Renal cortical epithelial cell (primary cell): Measurements from ENCODE around the gene LHX3. TPM values are rescaled to one million over a fixed set of nuclear protein-coding genes. Genes with fewer than 3 reads are reported as not detected.

Experiments
- DNase-seq: peaks from one replicate; pipeline ENCODE4 v3.0.0-alpha.2; 2011; ENCODE audit warnings: low read depth
- total RNA-seq: library from RNA; depleted of rRNA; stranded (reverse); fragments of >200 nt; gene quantifications from 2 replicates; pipeline ENCODE4 v1.2.3, GENCODE V29; 2014

Gene LHX3
- total RNA-seq, result not detected in 2 replicates

- no peak for DNase-seq
Measured at GRCh38 chr9:136204838-136205706, at the start of gene LHX3. Gene LHX3 (minus strand): TSS chr9:136205128. CDS start chr9:136205012, 116 bp downstream.

GRCh38 chr9:136253246-136254130 is 48.6 kb upstream of the LHX3 start:
- no peak for DNase-seq

GRCh38 chr9:136252846-136253245 is 47.9 kb upstream of the LHX3 start:
- no peak for DNase-seq

DNA sequence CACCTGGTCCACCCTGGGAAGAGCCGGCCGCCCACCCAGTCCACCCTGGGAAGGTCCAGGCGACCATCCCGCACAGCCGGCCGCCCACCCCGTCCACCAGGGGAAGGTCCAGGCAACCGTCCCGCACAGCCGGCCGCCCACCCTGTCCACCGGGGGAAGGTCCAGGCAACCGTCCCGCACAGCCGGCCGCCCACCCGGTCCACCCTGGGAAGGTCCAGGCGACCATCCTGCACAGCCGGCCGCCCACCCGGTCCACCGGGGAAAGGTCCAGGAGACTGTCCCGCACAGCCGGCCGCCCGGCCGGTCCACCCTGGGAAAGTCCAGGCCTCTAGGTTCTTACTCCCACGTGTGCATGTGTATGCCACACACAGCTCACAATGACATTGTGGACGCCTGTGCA is 47.4 kb upstream of the LHX3 start:
- DNase-seq, result no peak

GRCh38 chr9:136251264-136252115 is 46.6 kb upstream of the LHX3 start:
- no peak for DNase-seq

- no peak for DNase-seq
Measured at GRCh38 chr9:136250676-136251075, 45.7 kb upstream of the LHX3 start.

GRCh38 chr9:136249877-136250559 is 45.1 kb upstream of the LHX3 start:
- no peak for DNase-seq

- no peak for DNase-seq
Measured at GRCh38 chr9:136248951-136249876, 44.3 kb upstream of the LHX3 start.

DNA sequence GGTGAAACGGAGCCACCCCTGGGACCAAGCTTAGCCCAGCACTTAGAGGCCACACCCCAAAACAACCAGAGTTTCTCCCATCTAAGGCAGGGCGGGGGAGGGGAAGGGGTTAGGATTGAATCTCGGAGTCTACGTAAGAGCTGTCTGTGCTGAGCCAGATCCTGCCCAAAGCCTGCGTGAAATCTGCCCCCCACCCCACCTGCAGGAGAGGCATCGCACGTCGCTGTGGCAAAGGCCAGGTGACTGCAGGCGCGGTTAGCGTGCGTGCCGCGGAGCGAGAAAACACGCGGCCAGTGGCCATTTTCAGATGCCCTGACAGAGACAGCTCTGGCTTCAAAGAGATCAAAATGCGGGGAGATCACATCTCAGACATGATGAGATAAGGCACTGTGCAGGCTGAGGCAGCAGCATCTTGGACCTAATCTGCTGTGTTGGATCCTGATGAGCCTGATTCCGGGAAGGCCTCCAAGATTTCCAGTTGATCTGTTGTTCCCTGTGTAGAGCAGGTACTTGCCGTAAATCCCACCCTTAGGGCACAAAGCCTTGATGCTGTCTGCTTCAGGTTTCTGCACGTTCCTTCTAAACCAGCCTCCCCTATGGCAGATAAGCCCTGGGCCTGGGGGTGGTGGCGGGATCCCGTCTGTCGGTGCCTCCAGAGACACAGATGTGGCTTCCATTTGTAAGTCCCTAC is 43.2 kb upstream of the LHX3 start:
- DNase-seq, result no peak

DNA sequence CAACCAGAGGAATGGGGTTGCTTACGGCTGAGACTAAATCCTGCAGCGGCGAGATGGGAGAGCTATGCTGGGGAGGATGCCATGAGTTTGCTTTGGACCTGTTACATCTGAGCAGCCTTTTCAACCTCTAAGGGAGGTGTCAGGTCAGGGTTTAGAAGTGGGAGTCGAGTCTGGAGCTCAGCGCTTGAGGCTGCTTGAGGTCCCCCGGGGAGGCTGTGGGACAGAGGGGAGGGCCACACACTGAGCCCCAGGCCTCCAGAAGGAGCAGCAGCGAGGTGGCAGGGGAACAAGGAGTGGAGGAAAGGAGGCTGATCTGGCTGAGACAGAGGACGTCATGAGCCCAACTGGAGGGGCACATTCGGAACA is 42.6 kb upstream of the LHX3 start:
- DNase-seq, result no peak

DNA sequence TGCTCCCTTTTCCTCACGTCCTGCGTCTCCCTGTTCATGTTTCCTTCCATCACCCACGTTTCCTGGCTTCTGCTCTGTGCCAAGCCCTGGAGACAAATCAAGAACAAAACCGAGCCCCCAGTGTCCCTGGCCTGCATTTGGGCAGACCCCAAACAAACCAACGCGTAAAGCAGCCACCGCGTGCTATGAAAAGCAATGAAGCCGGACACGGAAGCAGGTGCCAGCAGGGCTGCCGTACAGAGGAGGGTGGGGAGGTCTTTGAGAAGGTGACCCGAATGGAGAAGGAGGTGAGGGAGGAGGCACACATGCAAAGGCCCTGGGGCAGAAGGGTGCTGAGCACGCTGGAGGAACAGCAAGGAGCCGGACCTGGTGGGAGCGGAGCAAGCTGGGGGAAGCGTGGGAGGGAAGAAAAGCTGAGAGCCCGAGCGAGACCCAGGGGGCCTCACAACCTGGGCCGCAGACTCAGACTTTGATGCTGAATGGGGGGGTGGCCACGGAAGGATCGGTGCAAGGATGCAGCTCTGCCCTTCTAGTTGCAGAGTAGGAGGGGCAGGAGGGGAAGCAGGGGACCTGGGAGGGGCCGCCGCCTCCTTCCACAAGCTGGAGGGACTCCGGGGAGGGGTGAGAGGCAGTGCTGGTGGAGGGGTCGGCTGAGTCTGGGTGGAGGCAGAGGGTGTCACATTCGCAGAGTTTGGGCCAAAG is 42.1 kb upstream of the LHX3 start:
- DNase-seq, result no peak

DNA sequence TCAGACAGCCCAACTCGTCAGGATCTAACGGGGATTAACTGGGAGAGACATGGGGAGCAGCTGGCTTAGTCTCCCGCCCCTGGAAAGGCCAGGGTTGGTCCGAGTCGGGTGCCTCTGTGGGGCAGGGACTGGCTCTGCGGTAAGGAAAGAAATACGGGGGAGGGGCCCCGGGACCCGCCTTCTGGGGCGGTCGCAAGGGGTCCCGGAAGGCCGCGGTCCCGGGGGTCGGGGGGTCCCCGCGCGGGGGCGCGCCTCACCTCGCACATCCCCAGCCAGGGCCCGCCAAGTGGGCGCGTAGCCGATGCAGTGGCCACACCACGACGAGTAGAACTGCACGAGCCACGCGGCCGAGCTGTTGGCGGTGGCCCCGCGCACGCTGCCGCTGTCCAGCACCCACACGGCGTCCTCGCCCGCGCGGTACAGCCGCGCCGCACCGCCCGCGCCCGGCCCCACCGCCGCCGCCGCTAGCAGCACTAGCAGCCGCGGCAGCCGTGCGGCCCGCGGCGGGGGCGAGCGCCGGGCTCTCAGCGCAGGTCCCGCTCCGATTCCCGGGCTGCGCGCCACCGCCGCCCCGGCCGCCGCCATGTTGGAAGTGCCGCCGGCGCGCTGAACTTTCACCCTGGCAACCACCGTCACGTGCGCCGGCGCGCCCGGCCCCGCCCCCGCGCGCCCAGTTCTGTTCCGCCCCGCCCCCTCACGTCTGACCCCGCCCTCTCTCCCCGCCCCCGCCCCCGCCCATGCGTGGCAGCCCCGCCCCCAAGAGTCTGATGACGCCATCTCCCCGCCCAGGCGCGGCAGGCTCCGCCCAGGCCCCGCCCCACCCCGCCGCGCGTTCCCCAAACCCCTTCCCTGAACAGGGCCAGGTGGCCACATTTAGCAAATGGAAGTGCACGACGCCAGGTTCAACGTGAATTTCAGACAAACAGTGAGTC is 40.6 kb upstream of the LHX3 start, which contains the start of gene QSOX2:
TSS of gene QSOX2 (minus strand) at position 594 of the 932 bp plus-strand sequence. CDS start at position 585, 9 bp downstream.
- DNase-seq, result no peak

DNA sequence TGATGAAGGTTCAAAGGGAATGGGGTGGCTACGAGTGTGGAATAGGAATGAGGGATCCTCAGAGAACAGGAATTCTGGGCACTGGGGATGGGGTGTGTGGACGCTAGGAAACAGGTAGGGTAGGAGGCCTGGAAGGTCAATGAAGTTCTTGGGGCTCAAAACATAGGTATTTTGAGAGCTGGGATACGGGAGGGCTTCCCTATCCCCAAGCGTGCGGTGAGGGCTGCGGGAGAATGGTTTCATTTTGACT is 40.0 kb upstream of the LHX3 start:
- DNase-seq, result no peak

GRCh38 chr9:136244122-136244968 is 39.4 kb upstream of the LHX3 start:
- peak; percentile 51 for DNase-seq

DNA sequence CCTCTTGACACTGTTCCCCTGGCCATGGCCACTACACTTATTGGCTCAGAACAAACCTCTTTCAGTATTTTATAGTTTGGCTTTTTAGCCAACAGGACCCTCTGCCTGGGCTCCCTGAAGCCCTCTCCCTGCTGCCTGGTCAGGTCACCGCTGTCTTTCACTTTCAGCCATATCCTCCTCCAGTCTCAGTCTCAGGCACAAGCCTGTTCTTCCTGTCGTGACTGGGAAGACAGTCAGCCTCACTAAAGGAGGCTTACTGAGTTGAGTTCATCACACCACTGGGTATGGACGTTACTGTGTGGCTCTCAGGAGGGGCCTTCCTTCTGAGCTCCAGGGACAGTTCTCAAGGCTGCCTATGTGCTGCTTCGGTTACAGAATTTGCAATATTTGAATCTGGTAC is 38.7 kb upstream of the LHX3 start:
- DNase-seq, result no peak

- no peak for DNase-seq
Measured at GRCh38 chr9:136242918-136243525, 38.1 kb upstream of the LHX3 start.

DNA sequence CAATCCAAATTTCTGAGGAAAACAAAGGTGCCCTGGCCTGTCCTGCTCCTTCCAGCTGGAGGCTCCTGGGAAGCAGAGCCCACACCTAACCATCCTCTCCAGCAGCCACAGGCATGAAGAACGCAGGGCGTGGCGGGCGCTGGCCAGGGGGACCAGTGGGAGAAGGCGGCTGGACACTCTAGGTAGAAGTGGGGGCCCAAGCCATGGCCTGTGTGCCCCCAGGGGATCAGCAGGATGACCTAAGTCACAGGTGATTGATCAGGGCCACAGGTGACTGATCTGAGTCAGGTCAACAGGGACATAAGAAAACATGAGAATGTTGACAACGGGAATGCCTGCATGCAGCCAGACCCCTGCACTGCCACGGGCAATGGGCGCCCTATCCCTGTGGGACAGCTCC is 37.3 kb upstream of the LHX3 start:
- no peak for DNase-seq
